Suprapubic skin (tissue), 4 donors: Measurements from ENCODE around the gene USF1. TPM values are rescaled to one million over a fixed set of nuclear protein-coding genes. Genes with fewer than 3 reads are reported as not detected.
"Not testable (repeated sequence)": the region's sequence is repeated elsewhere in the genome, so short reads cannot be mapped to it uniquely, and the experiment has no call there.

ENCODE experiments used
- DNase-seq, 2 donors: peaks; one replicate each; pipeline ENCODE4 v3.0.0-alpha.2; 2019; ENCODE audit warnings: low spot score in 2 of 2
- H3K27ac ChIP-seq: fragments of 200-600 bp; sonication (generic); one replicate; pipeline ENCODE4 v1.5.1; 2019
- H3K27me3 ChIP-seq: fragments of 200-600 bp; sonication (generic); one replicate; pipeline ENCODE4 v1.5.1; 2019
- H3K36me3 ChIP-seq: fragments of 200-600 bp; sonication (generic); one replicate; pipeline ENCODE4 v1.5.1; 2019
- H3K4me1 ChIP-seq: fragments of 200-600 bp; sonication (generic); one replicate; pipeline ENCODE4 v1.5.1; 2019
- H3K4me3 ChIP-seq: fragments of 200-600 bp; sonication (generic); one replicate; pipeline ENCODE4 v1.5.1; 2019; ENCODE audit warnings: mild to moderate bottlenecking
- H3K9me3 ChIP-seq: fragments of 200-600 bp; sonication (generic); one replicate; pipeline ENCODE4 v1.5.1; 2019
- EP300 ChIP-seq: sonication (generic); formaldehyde crosslinking; IDR thresholded peaks from one replicate; pipeline ENCODE4 v1.6.1; 2017; ENCODE audit warnings: antibody characterized with exemption
- POLR2A ChIP-seq, 2 donors: fragments of 450-650 bp; IDR thresholded peaks; one replicate each; pipeline ENCODE4 v1.6.1; 2017; ENCODE audit warnings: antibody characterized with exemption in 2 of 2, mild to moderate bottlenecking in 2 of 2, moderate library complexity in 2 of 2
- POLR2AphosphoS5 ChIP-seq, 3 donors: sonication (generic); formaldehyde crosslinking; IDR thresholded peaks; one replicate each; pipeline ENCODE4 v1.6.1; 2017; ENCODE audit warnings: antibody characterized with exemption in 3 of 3
- WGBS: methylation state at CpG from one replicate; pipeline ENCODE4 v1.1.5; 2018; 5-methylcytosine and 5-hydroxymethylcytosine counted together
- total RNA-seq, 4 donors: library from RNA; depleted of rRNA; stranded (reverse); fragments of >200 nt; gene quantifications; one replicate each; pipeline ENCODE4 v1.1.0, GENCODE V29; 2016
- TF ChIP-seq, protein P1 (sequence below), 2 donors: fragments of 200-600 bp in 1 of 2; fragments of 450-650 bp in 1 of 2; sonication (generic) in 1 of 2; IDR thresholded peaks; one replicate each; pipeline ENCODE4 v1.5.1; 2016 to 2019; ENCODE audit warnings: antibody characterized with exemption in 2 of 2, mild to moderate bottlenecking in 1 of 2, moderate library complexity in 1 of 2

USF1 gene
- total RNA-seq, 4 donors from 2014 or later: 33.9 to 88.7 (median 43.7) TPM

DNA sequence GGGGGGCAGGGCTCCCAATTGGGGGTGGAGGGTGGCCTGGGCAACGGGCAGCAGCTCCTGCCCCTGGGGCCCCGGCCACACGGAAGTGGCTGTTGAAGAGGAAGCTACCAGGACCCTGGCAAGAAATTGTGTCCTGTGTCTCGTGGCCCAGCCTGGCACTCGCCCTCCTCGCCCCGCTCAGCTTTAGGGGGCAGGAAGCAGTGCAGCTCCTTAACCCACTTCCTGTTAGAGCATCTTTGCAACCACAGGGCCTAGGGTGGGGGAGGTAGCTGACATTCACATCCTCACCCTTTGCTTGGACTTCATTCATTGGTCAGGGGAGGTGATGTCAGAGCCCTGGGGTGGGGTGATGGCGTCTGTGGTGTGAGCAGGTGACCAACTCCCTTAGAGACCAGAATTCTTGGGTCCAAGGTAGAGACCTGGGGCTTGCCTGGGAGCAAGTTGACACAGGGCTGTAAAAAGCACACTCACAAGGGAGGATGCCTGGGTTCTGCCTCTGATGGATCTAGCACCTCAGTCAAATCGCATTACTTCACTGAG is 24.0 kb upstream of the USF1 start, which contains the start of gene ARHGAP30:
TSS of gene ARHGAP30 (minus strand) at position 161 of the 540 bp plus-strand sequence. CDS start 267 bp downstream, outside the sequence.
- WGBS: 100% methylated on average over 1 of the region's 9 CpGs
- Histone ChIP-seq H3K9me3 (no peaks in the 10 kb centered on the region), H3K27ac (peak within 1 kb of the TSS; percentile 63), H3K36me3 (peaks cover 3% of the 10 kb centered on the region), H3K4me3 (peak within 1 kb of the TSS; percentile 44), H3K27me3 (no peaks in the 10 kb centered on the region), H3K4me1 (peaks cover 41% of the 10 kb centered on the region)
- DNase-seq: no peak
- TF ChIP-seq, protein P1, sequence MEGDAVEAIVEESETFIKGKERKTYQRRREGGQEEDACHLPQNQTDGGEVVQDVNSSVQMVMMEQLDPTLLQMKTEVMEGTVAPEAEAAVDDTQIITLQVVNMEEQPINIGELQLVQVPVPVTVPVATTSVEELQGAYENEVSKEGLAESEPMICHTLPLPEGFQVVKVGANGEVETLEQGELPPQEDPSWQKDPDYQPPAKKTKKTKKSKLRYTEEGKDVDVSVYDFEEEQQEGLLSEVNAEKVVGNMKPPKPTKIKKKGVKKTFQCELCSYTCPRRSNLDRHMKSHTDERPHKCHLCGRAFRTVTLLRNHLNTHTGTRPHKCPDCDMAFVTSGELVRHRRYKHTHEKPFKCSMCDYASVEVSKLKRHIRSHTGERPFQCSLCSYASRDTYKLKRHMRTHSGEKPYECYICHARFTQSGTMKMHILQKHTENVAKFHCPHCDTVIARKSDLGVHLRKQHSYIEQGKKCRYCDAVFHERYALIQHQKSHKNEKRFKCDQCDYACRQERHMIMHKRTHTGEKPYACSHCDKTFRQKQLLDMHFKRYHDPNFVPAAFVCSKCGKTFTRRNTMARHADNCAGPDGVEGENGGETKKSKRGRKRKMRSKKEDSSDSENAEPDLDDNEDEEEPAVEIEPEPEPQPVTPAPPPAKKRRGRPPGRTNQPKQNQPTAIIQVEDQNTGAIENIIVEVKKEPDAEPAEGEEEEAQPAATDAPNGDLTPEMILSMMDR (IDR thresholded peaks at IDR 0.05): no peak
- no peak for TF ChIP-seq EP300
- no peak for TF ChIP-seq POLR2A (IDR thresholded peaks at IDR 0.05)
- no peak for TF ChIP-seq POLR2AphosphoS5 (IDR thresholded peaks at IDR 0.05)

GRCh38 chr1:161069241-161069640 is 23.5 kb upstream of the USF1 start:
- H3K27me3 ChIP-seq: no peaks in the 10 kb centered on the region
- no peaks in the 10 kb centered on the region for H3K9me3 ChIP-seq
- H3K27ac ChIP-seq: peak overlapping the region; percentile 63
- TF ChIP-seq POLR2A (IDR thresholded peaks at IDR 0.05): no peak
- TF ChIP-seq, protein P1 (IDR thresholded peaks at IDR 0.05): no peak
- no peak for TF ChIP-seq EP300
- TF ChIP-seq POLR2AphosphoS5 (IDR thresholded peaks at IDR 0.05): no peak
- H3K4me1 ChIP-seq: peaks cover 35% of the 10 kb centered on the region
- DNase-seq: no peak
- H3K36me3 ChIP-seq: peaks cover 3% of the 10 kb centered on the region
- H3K4me3 ChIP-seq: peak overlapping the region; percentile 44
- WGBS: 73% methylated on average over 9 of the region's 9 CpGs

GRCh38 chr1:161068306-161069234 is 22.8 kb upstream of the USF1 start:
- WGBS: 62% methylated on average over 10 of the region's 10 CpGs
- peak overlapping the region; percentile 44 for H3K4me3 ChIP-seq
- H3K27me3 ChIP-seq: no peaks in the 10 kb centered on the region
- H3K9me3 ChIP-seq: no peaks in the 10 kb centered on the region
- H3K4me1 ChIP-seq: peaks cover 29% of the 10 kb centered on the region
- H3K36me3 ChIP-seq: peaks cover 3% of the 10 kb centered on the region
- no peak for DNase-seq
- TF ChIP-seq EP300 (no peak), POLR2AphosphoS5 (IDR thresholded peaks at IDR 0.05) (no peak), POLR2A (IDR thresholded peaks at IDR 0.05) (no peak)
- TF ChIP-seq, protein P1 (IDR thresholded peaks at IDR 0.05): no peak
- peak overlapping the region; percentile 63 for H3K27ac ChIP-seq

DNA sequence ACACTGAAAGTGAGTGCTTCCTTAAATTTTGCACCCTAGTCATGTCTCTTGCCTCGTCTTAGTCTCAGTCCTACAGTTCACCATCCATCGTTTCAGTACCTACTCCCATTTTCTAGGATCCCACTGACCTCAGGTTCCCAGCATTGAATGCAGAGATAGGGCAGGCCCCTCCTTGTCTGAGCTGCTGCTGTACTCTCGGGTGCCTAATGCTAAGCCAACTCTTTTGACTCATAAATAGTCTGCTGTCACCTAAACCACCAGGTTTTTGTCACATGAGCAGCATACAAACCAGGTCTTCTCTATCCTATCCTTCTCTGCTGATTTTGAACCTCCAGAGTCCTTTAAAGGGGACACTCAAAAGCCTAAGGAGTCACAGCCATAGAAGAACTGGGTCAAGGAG is 20.9 kb upstream of the USF1 start:
- Histone ChIP-seq H3K36me3 (peaks cover 3% of the 10 kb centered on the region), H3K4me3 (no peak overlapping the region), H3K4me1 (peaks cover 20% of the 10 kb centered on the region), H3K27me3 (no peaks in the 10 kb centered on the region), H3K27ac (no peak overlapping the region), H3K9me3 (no peaks in the 10 kb centered on the region)
- TF ChIP-seq, protein P1 (IDR thresholded peaks at IDR 0.05): no peak
- TF ChIP-seq POLR2A (IDR thresholded peaks at IDR 0.05) (no peak), EP300 (no peak), POLR2AphosphoS5 (IDR thresholded peaks at IDR 0.05) (no peak)
- no peak for DNase-seq
- 63% methylated on average over 3 of the region's 3 CpGs for WGBS

DNA sequence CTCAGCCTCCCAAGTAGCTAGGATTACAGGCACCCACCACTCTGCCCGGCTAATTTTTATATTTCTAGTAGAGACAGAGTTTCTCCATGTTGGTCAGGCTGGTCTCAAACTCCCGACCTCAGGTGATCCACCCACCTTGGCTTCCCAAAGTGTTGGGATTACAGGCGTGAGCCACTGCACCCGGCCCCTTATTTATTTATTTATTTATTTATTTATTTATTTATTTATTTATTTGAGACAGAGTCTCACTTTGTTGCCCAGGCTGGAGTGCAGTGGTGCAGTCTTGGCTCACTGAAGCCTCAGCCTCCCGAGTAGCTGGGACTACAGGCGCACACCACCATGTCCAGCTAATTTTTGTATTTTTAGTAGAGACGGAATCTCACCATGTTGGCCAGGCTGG is 19.9 kb upstream of the USF1 start:
- DNase-seq, H3K4me3 ChIP-seq, H3K27ac ChIP-seq, H3K9me3 ChIP-seq, H3K27me3 ChIP-seq, H3K36me3 ChIP-seq: not testable (repeated sequence)
- H3K4me1 ChIP-seq: peaks cover 17% of the 10 kb centered on the region
- 89% methylated on average over 7 of the region's 7 CpGs for WGBS

GRCh38 chr1:161063936-161064335 is 18.2 kb upstream of the USF1 start:
- not testable (repeated sequence) for H3K27ac ChIP-seq, H3K4me1 ChIP-seq, H3K27me3 ChIP-seq, H3K4me3 ChIP-seq, H3K36me3 ChIP-seq, H3K9me3 ChIP-seq, DNase-seq
- 62% methylated on average over 6 of the region's 6 CpGs for WGBS
